Stimulated activated CD4-positive, alpha-beta T cell treated with anti-CD3 and anti-CD28 coated beads, Interleukin-1b, Interleukin-23, amount 100 ng/mL, for 1 hour (primary cell): ENCODE data around the gene CALR3.
A peak's percentile ranks its signal among the peaks of the same experiment; 100 is the strongest.
"Not testable (repeated sequence)": the region's sequence is repeated elsewhere in the genome, so short reads cannot be mapped to it uniquely, and the experiment has no call there.

Source experiments
- DNase-seq, 2 donors: peaks; one replicate each; pipeline ENCODE4 v3.0.0-alpha.2; 2020; ENCODE audit warnings: low read depth in 2 of 2

Gene CALR3, protein sequence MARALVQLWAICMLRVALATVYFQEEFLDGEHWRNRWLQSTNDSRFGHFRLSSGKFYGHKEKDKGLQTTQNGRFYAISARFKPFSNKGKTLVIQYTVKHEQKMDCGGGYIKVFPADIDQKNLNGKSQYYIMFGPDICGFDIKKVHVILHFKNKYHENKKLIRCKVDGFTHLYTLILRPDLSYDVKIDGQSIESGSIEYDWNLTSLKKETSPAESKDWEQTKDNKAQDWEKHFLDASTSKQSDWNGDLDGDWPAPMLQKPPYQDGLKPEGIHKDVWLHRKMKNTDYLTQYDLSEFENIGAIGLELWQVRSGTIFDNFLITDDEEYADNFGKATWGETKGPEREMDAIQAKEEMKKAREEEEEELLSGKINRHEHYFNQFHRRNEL

DNA sequence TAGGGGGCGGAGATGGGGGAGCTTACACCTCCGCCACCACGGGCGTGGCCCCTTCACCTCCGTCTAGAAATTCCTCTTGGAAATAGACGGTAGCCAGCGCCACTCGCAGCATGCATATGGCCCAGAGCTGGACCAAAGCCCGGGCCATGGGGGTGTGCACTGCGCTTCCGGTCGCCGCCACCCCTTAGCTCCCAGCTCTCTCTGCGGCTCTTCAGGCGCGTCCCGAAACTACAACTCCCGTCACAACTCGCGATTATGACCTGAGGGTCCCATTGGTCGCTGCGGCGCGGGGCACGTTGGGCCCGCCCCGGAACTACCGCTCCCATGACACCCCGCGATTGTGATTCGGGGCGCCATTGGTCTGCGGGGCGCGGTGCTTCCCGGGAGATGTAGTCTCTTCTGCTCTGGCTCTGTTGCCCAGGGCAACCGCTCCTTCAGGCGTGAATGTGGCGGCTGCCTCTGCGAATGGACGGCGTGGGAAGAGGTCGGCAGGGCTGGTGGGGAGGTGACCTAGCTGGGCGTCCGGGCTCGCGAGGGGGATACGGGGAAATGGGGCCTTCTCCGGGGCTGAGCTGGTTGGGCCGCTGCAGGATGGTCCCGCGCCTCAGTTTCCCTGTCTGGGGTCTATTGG lies at the start of gene CALR3, which contains the start of gene C19orf44:
TSS of gene CALR3 (minus strand) at position 186 of the 631 bp plus-strand sequence. CDS start at position 148, 38 bp downstream.
TSS of gene C19orf44 (plus strand) at position 413 of the 631 bp plus-strand sequence. CDS start 4,399 bp downstream, outside the sequence.
- DNase-seq = peak; percentile 92

DNA sequence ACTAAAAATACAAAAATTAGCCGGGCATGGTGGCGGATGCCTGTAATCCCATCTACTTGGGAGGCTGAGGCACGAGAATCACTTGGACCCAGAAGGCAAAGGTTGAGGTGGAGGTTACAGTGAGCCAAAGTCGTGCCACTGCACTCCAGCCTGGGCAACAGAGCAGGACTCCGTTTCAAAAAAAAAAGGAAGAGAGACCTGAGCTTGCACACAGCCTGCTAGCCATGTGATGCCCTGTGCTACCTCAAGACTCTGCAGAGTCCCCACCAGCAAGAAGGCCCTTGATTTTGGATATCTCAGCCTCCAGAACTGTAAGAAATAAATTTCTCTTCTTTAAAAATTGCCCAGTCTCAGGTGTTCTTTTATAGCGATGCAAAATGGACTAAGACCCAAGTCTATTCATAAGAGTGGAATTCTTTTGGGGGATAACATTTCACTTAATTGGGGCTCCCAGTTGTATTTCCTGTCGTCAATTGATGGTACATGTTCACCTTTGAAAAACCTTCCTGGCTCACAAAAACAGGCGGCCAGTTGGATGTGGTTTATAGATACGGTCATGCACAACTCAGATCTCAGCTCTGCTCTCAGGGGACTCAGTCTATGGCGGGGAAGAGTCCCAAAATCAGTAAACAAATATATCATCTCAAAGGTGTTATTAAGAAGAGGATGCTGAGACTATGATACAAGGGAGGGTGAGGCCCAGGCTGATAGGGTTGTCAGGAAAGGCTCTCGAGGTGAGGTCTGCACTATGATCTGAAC lies 48.7 kb upstream of the CALR3 start:
- DNase-seq = no peak

DNA sequence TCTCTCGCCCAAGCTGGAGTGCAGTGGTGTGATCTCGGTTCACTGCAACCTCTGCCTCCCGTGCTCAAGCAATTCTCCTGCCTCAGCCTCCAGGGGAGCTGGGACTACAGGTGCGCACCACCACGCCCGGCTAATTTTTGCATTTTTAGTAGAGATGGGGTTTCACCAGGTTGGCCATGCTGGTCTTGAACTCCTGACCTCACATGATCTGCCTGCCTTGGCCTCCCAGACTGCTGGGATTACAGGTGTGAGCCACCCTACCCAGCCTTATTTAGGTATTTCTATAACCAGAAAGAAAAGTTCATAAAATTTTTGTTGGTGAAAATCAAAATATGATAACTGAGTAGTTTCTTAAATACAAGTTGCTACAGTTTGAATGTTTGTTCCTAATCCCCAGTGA lies 47.8 kb upstream of the CALR3 start:
- DNase-seq = not testable (repeated sequence)

DNA sequence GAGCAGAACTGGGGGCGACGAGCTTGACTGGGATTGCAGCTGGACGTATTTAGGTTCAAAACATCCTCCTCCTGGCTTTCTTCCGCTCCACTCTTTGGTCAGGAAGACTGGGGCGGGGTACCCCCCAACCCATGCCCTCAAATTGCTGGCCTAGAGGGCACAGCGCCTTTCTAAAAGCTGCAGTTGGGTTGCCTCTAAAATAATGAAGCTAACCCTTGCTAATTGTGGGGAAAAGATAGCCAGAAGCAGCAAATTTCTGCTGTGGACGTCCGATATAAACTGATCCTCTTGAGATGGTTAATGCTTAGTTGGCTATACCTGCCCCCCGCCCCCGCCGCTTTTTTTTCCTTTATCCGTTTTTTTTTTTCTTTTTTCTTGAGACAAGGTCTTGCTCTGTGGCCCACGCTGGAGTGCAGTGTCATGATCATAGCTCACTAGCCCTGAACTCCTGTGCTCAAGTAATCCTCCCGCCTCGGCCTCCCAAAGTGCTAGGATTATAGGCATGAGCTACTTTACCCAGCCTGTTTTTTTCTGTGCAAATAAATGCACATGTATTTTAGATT lies 47.0 kb upstream of the CALR3 start:
- DNase-seq = no peak

DNA sequence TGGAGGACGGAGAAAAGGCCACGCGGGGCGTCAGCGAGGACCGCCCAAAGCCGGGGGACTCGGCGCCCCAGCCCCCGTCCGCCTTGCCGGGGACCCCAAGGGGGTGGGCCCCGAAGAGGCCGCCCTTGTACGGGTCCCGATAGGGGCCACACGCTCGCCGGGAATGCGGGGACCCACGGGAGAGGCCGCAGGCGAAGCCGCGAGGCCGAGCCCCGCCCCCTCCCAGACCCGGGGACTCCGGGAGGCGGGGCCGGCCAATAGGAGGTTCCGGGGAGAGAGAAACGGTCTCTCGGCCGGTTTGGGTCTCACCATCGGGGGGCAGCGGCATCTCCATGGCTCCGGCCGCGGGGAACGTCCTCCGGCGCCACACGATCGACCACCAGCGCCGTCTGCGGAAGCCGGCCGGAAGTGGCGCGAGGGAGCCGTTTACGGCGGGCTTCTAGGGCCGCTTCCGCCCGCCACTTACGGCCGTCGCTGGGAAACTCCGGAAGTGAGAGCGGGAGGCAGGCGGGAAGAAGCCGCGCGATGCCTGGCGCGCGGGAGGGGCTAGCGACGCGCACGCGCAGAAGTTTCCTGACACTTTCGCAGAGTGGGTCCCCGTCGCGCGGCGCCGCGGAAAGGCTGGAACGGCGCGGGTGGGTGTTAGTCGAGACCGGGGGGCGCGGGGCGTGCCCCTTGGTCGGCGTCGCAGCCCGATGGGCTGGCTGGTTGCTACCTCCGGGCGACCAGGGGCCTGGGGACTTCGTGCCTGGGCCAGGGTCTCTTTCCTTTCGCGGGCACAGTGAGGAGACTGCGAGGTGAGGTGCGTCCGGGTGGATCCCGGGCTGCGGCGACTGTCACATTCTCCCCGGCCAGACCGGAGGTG lies 46.3 kb upstream of the CALR3 start, which contains the start of gene CHERP:
TSS of gene CHERP (minus strand) at position 393 of the 865 bp plus-strand sequence. CDS start at position 334, 59 bp downstream.
- peak; percentile 82 to 84 for DNase-seq

DNA sequence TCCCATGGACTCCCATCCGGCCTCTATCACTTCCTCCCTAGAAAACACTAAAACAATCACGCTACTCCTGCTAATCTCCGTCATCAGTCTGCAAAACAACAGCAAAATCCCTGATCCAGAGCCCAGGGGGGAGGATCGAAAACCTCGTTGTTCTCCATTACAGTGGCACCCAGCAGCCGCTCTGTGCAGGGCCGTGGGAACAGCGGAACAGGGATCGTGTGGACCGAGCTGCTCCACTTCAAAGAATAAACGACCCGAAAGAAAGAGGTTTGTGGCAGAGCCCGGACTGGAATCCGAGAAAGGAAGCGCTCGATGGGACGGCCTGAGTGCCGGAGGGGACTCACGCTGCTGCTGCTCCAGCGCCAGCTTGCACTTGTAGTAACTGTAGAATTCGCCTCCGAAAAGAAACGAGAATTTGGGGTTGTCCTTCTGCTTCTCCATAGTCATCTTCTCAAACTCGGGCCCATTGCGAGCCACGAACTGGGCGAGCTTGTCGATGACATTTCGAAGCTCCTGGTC lies 45.6 kb upstream of the CALR3 start:
- no peak for DNase-seq

DNA sequence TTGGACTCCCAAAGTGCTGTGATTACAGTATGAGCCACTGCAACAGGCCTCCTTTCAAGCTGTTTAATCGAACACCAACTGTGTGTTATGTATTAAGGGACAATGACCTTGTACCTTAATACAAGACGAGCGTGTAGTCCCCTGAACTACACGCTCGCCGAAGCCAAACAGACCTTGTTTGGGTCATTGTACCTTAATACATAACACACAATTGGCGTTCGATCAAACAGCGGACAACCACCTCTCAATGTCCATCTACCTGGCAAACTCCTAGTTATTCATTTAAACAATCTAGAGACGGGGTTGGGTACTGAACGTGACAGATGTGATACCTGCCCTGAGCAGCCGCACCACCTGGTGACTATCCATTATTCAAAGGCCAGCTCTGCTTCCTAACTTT lies 45.0 kb upstream of the CALR3 start:
- DNase-seq = no peak

DNA sequence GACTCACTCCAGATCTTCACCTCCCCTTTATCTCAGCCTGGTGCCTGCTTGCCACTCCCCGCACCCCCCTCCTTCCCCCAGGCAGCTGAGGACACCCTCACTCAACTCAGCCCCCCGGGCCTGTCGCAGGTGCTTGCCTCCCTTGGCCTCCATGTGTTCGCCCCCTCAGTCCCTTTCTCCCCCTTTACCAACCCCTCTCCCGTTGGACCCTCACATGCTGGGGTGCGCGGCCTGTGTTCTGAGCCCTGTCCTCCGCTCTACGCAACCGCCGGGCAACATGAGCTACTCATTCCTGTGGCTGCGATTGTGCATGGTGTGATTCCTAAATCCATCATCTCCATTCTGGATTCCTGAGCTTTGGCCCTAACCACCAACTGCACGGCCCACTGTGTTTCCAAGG lies 41.1 kb upstream of the CALR3 start:
- DNase-seq = no peak

DNA sequence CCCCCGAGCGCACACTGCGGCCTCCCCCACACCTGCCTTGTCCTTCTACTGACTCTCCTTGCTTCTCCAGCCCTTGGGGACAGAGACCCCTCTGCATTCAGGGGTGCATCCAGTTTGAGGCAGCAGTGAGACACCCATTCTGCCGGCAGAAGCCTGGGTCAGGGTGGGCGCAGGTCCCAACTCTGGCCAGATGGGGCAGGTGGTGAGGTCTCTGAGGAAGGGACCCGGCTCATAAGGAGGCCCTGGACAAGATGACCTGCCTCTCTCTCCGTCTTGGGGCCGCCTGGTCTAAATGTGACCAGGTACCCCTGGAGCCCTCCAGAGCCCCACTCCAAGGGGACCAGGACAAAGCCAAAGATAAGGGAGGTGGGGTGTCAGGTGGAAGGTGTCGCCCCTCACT lies 40.2 kb upstream of the CALR3 start:
- DNase-seq = no peak

DNA sequence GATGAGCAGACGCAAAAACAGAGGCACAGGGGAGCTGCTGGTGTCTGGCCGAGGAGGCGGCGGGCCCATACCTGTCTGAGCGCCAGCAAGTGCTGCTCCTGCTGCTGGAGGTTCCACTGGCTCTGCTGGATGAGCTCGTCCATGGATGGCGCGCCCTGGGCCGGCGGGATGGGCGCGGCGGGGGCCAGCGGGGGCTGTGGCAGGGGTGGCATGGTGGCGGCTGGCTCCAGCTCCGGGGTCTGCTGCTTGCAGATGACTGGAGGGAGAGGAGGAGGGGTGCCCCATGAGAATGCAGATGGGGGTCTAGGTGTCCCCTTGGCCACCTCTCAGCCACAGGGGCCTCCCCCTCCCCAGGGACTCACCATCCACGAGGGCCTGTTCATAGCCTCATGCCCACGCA lies 39.4 kb upstream of the CALR3 start:
- no peak for DNase-seq

DNA sequence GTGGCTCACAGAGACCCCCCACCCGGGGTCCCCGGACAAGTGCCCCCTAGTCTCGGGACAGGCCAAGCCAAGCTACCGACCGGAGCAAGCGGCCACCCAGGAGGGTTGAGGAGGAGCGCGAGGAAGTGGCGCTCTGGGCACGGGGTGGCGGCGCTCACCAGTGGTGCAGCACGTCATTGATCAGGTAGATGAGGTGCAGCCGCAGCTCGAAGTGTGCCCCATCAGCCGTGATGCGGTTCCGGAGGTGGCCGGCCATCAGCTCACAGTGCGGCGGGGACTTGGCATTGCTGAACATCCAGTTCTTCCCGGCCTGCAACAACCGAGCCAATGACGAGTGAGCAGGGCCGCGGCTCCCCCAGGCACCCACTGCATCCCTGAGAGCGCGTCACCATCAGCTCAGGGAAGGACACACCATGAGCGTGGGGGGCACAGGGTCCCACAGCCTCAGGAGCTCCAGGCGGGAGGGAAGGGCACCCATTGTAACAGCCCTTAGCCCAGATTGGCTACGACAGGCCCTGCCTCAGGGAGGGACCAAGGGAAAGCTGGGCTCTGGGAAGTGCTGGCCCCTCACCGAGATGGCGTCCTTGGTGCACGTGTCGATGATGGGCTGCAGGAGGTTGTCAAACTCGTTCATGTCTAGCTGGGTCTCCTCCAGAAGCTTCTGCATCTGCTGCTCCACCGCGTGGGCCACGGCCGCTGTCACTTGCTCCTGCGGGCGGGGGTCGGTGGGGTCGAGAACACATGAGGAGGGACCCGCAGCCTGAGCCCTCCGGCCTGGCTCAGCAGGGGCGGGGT lies 36.7 kb upstream of the CALR3 start:
- no peak for DNase-seq

DNA sequence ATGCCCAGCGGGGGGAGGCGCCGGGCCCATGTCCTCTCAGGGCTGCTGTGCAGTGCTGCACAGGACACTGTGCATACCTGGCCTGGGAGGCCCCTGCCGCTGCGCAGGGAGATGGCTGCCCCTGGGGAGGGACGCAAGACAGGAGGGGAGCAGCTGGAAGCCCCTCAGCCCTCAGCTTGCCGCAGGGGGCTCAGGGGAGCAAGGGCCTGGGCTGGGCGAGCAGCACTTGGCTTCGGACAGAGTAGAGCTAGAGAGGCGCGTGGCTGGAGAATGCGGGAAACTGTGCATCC lies 35.4 kb upstream of the CALR3 start:
- no peak for DNase-seq

DNA sequence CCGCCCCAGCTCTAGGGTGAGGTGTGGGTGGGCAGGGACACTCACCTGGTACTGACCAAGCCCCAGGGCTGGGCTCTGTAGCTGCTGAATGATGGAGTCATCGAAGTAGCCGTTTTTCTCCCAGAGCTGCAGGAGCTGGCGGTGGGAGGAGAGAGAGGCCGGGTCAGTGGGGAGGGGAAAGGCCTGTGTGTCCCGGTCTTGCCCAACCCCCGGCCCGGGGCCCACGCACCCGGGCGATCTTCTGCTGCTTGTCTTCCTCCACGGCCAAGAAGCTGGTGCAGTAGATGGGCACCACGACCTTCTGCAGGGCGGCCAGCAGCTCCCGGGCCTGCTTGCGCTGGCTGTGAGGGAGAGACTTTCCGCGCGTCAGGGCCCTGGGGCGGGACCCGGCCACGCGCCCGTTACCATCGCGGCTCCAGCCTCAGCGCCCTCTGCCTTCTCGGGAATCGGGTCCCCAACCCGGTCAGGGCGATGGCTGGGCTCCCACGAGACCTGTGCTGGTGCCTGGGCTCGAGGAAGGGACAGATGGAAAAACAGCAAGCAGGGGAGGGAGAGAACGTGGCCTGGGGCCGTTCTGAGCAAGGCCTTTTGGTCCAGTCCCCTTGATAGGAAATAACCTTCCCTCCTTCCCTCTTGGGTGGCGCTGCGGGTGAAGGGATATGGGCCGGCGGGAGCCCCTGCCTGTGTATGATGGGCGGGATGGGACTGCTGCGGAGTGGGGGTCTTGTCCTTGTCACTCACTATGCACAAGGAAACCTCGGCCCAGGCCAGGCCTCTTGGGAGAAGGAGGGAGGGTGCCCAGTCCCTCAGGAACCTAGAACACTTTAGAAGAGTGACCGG lies 34.8 kb upstream of the CALR3 start:
- DNase-seq = no peak

DNA sequence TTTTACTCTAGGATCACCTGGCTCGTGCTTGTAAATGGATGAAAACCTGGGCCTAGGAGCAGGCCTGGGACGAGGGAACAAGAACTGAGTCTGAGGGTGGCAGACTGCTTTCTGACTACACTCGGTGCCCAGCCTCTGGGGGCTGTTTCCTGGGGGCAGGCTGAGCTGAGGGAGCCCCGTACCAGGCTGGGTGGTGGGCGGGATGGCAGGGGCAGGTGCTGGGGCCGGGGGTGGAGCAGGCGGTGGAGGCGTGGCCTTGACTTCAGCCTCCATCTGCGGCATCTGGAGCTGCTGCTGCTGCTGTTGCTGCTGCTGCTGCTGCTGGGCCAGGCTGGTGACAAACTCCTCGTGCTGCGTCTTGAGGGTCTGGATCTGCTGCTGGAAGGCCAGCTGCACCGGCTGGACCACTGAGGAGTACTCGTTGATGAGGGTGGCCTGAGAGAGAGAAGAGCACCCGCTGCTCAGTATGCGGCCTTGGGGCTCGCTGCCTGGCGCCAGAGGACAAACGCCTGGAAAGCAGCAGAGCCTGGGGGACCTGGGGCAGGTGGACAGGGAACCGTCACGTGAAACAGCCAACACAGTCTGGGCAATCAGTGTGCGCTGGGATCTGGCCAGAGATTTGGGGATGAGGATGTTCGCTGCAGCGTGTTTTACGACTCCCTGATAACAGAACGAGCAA lies 33.6 kb upstream of the CALR3 start:
- no peak for DNase-seq

DNA sequence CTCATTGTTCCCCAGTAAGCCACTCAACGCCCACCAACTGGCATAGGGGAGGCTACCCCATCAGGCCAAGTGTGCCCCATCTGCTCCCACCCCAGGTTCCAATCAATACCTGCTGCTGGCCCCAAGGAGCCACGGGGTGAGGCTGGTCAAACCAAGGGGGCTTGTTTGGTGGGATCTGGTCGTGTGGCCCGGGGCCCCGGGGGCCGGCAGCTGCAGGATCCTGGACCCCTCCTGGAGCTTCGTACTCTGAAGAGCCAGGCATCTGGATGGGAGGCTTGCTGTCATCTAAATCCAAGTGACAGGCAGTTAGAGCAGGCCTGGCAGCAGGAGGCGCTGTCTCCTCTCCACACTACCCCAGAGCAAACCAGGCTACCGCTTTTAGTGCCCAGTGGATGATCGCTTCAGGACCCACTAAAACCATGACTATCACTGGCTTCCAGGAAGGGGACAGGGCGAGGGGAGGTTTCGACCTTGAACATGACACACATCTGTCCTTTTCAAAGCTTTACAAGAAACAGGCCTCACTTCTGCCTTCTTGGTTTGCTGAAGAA lies 32.1 kb upstream of the CALR3 start:
- peak in 1 of 2 donors; percentile 15 for DNase-seq

DNA sequence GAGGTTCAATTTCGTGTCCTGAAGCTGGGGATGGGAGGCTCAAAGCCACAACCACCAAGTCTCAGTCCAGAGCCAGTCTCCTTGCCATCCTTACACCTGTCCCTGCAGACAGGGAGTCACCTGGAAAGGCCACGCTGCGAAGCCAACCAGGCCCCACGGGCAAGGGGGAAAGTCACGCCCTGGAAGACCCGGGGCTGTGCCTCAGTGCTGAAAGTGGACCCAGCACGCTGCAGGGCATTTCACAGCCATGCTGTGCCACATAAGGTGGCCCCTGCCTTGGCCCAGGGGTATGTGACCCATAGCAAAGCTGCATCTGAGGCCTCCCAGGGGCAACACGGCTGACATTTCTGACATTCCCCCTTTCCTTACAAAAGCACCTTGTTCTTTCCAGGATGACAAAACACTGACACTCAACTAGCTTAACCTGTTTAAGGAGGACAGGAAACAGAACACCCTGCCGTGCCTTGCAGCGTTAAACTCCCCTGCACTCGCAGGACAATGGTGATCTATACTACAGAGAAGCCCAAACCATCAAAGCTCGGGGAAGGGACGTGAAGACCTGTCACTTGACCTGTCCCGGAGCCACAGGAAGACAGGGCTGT lies 31.5 kb upstream of the CALR3 start:
- no peak for DNase-seq

DNA sequence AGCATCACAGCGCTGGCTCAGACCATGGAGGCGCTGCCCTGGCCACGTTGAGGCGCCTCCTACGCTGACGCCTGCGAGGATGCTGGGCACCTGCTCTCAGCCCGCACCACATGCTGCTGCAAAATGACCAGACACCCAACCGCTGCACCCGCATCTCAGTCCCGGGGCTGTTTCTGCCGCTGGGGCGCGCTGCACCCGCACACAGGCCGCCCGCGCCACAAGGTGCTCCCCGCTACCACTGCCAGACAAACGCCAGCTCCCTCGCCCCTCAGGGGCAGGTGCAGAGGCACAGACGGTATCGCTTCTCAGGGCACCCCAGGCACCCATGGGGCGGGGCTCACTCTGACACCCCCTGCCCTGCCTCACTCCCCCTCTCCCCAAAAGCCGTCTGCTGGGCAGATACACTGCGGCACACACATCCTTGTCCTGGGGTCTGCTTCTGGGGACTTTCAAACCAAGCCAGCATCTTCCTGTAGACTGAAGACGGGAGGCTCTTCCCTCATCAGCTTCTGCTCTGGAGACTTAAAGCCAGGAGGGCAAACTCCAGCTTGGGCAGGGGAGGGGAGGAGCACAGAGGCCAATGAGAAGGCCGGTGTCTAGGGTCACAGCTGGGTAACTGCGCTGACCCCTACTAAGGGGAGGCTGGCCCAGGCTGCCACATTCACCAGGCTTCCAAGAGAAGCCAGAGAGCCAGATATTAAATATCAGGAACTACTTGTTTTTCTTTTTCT lies 29.9 kb upstream of the CALR3 start:
- DNase-seq = no peak
